ENCODE results near the gene ANO10.

The ANO10 gene

GRCh38 chr3:43624619-43625305 lies 3.0 kb upstream of the ANO10 start:
- Histone ChIP-seq H3K9me3 (ENCODE audit: severe bottlenecking) (no peaks in the 10 kb centered on the region), H3K4me1 (ENCODE audit: insufficient read depth, poor library complexity, severe bottlenecking) (peaks cover 5% of the 10 kb centered on the region), H3K27me3 (ENCODE audit: insufficient read depth, poor library complexity, severe bottlenecking) (no peaks in the 10 kb centered on the region), H3K27ac (ENCODE audit: poor library complexity, severe bottlenecking) (no peak overlapping the region), H3K4me3 (ENCODE audit: severe bottlenecking) (no peak overlapping the region), H3K36me3 (ENCODE audit: low read depth) (no peaks in the 10 kb centered on the region)
- no peak for TF ChIP-seq CTCF (IDR thresholded peaks at IDR 0.05; ENCODE audit: poor library complexity, severe bottlenecking)
- DNase-seq (ENCODE audit: low spot score) (no peak), ATAC-seq (ENCODE audit: low read depth) (no peak)

GRCh38 chr3:43620831-43621655 lies 768 bp downstream of the ANO10 start:
- Histone ChIP-seq H3K4me1 (ENCODE audit: insufficient read depth, poor library complexity, severe bottlenecking) (peaks cover 5% of the 10 kb centered on the region), H3K27ac (ENCODE audit: poor library complexity, severe bottlenecking) (peak overlapping the region; percentile 27), H3K36me3 (ENCODE audit: low read depth) (no peaks in the 10 kb centered on the region), H3K9me3 (ENCODE audit: severe bottlenecking) (no peaks in the 10 kb centered on the region), H3K27me3 (ENCODE audit: insufficient read depth, poor library complexity, severe bottlenecking) (no peaks in the 10 kb centered on the region), H3K4me3 (ENCODE audit: severe bottlenecking) (peak overlapping the region; percentile 80)
- no peak for TF ChIP-seq CTCF (IDR thresholded peaks at IDR 0.05; ENCODE audit: poor library complexity, severe bottlenecking)
- ATAC-seq (ENCODE audit: low read depth) (no peak), DNase-seq (ENCODE audit: low spot score) (peak; percentile 62)

- ATAC-seq (ENCODE audit: low read depth) (no peak), DNase-seq (ENCODE audit: low spot score) (no peak)
- no peak for TF ChIP-seq CTCF (IDR thresholded peaks at IDR 0.05; ENCODE audit: poor library complexity, severe bottlenecking)
- Histone ChIP-seq H3K27ac (ENCODE audit: poor library complexity, severe bottlenecking) (no peak overlapping the region), H3K9me3 (ENCODE audit: severe bottlenecking) (no peaks in the 10 kb centered on the region), H3K4me3 (ENCODE audit: severe bottlenecking) (no peak overlapping the region), H3K27me3 (ENCODE audit: insufficient read depth, poor library complexity, severe bottlenecking) (no peaks in the 10 kb centered on the region), H3K4me1 (ENCODE audit: insufficient read depth, poor library complexity, severe bottlenecking) (peaks cover 5% of the 10 kb centered on the region), H3K36me3 (ENCODE audit: low read depth) (no peaks in the 10 kb centered on the region)
Measured at GRCh38 chr3:43619588-43619987, 2.2 kb downstream of the ANO10 start.

DNA sequence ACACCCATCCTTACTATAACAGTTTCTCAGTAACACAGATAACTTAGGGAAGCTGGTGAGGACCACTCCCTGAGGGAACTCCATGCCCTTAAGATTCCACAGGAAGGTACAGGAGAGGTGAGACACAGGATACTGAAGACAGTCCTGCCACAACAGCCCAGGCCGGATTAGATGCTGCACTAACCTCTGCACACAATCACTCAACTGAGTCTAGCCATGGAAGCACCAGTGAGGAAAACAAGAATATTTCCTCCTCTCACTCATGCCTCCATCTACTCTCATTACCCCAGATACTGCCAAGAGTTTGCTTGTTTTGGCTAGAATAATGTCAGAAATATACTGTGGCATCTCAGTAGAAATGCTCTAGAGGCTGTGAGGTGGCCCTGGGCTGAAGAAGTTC lies 3.7 kb downstream of the ANO10 start:
- Histone ChIP-seq H3K9me3 (ENCODE audit: severe bottlenecking) (no peaks in the 10 kb centered on the region), H3K27me3 (ENCODE audit: insufficient read depth, poor library complexity, severe bottlenecking) (no peaks in the 10 kb centered on the region), H3K27ac (ENCODE audit: poor library complexity, severe bottlenecking) (no peak overlapping the region), H3K36me3 (ENCODE audit: low read depth) (no peaks in the 10 kb centered on the region), H3K4me3 (ENCODE audit: severe bottlenecking) (no peak overlapping the region), H3K4me1 (ENCODE audit: insufficient read depth, poor library complexity, severe bottlenecking) (peaks cover 5% of the 10 kb centered on the region)
- TF ChIP-seq CTCF (IDR thresholded peaks at IDR 0.05; ENCODE audit: poor library complexity, severe bottlenecking): no peak
- ATAC-seq (ENCODE audit: low read depth) (no peak), DNase-seq (ENCODE audit: low spot score) (no peak)

GRCh38 chr3:43616034-43616433 lies 5.8 kb downstream of the ANO10 start:
- ATAC-seq (ENCODE audit: low read depth): no peak
- Histone ChIP-seq H3K9me3 (ENCODE audit: severe bottlenecking) (no peaks in the 10 kb centered on the region), H3K27ac (ENCODE audit: poor library complexity, severe bottlenecking) (no peak overlapping the region), H3K27me3 (ENCODE audit: insufficient read depth, poor library complexity, severe bottlenecking) (no peaks in the 10 kb centered on the region), H3K4me3 (ENCODE audit: severe bottlenecking) (no peak overlapping the region), H3K36me3 (ENCODE audit: low read depth) (no peaks in the 10 kb centered on the region), H3K4me1 (ENCODE audit: insufficient read depth, poor library complexity, severe bottlenecking) (no peaks in the 10 kb centered on the region)
- no peak for DNase-seq (ENCODE audit: low spot score)
- no peak for TF ChIP-seq CTCF (IDR thresholded peaks at IDR 0.05; ENCODE audit: poor library complexity, severe bottlenecking)

Data from RWPE2 (cell line).